ENCODE measurements around the gene S100PBP.

S100PBP gene

GRCh38 chr1:32870615-32871363 lies 53.3 kb downstream of the S100PBP start, which contains the start of gene FNDC5:
TSS of gene FNDC5 (minus strand) at chr1:32870912.
- DNase-seq (ENCODE audit: low read depth): no peak

GRCh38 chr1:32871364-32872191 lies 54.1 kb downstream of the S100PBP start:
- no peak for DNase-seq (ENCODE audit: low read depth)

- DNase-seq (ENCODE audit: low read depth): no peak
Measured at GRCh38 chr1:32872192-32872460, 54.7 kb downstream of the S100PBP start.

- no peak for DNase-seq (ENCODE audit: low read depth)
Measured at GRCh38 chr1:32873484-32873883, 56.0 kb downstream of the S100PBP start.

GRCh38 chr1:32874860-32875752 lies 57.7 kb downstream of the S100PBP start:
- DNase-seq (ENCODE audit: low read depth): no peak

- no peak for DNase-seq (ENCODE audit: low read depth)
Measured at GRCh38 chr1:32876341-32877210, 59.1 kb downstream of the S100PBP start.

GRCh38 chr1:32877211-32878110 lies 60.0 kb downstream of the S100PBP start:
- no peak for DNase-seq (ENCODE audit: low read depth)

GRCh38 chr1:32878183-32878582 lies 60.7 kb downstream of the S100PBP start:
- no peak for DNase-seq (ENCODE audit: low read depth)

GRCh38 chr1:32878637-32879041 lies 61.2 kb downstream of the S100PBP start:
- no peak for DNase-seq (ENCODE audit: low read depth)

GRCh38 chr1:32881291-32881690 lies 63.8 kb downstream of the S100PBP start:
- DNase-seq (ENCODE audit: low read depth): no peak

- DNase-seq (ENCODE audit: low read depth): no peak
Measured at GRCh38 chr1:32881871-32882850, 64.7 kb downstream of the S100PBP start.

- no peak for DNase-seq (ENCODE audit: low read depth)
Measured at GRCh38 chr1:32883338-32884031, 66.0 kb downstream of the S100PBP start.

GRCh38 chr1:32884032-32884372 lies 66.5 kb downstream of the S100PBP start:
- DNase-seq (ENCODE audit: low read depth): no peak

- DNase-seq (ENCODE audit: low read depth): no peak
Measured at GRCh38 chr1:32884726-32885125, 67.3 kb downstream of the S100PBP start.

GRCh38 chr1:32885676-32886003 lies 68.2 kb downstream of the S100PBP start:
- no peak for DNase-seq (ENCODE audit: low read depth)

- no peak for DNase-seq (ENCODE audit: low read depth)
Measured at GRCh38 chr1:32886004-32886827, 68.8 kb downstream of the S100PBP start, which contains the start of gene HPCA. TSS of gene HPCA (plus strand) at chr1:32886491. CDS start at chr1:32888899, 2,408 bp downstream.

- no peak for DNase-seq (ENCODE audit: low read depth)
Measured at GRCh38 chr1:32886828-32887414, 69.5 kb downstream of the S100PBP start.

Measured in non-pigmented ciliary epithelial cell (primary cell).